Body of pancreas (tissue), 4 donors: ENCODE results near the gene PLEKHB1.

Source experiments
- CTCF ChIP-seq, 7 experiments: fragments of 450-650 bp in 4 of 7; fragments of 200-600 bp in 3 of 7; sonication (generic) in 3 of 7; IDR thresholded peaks; one replicate each; pipeline ENCODE4 v1.5.1; 2016 to 2019; ENCODE audit warnings: antibody characterized with exemption in 7 of 7
- POLR2A ChIP-seq, 3 donors: fragments of 450-650 bp; IDR thresholded peaks; one replicate each; pipeline ENCODE4 v1.6.1; 2016; ENCODE audit warnings: antibody characterized with exemption in 3 of 3, mild to moderate bottlenecking in 2 of 3

DNA sequence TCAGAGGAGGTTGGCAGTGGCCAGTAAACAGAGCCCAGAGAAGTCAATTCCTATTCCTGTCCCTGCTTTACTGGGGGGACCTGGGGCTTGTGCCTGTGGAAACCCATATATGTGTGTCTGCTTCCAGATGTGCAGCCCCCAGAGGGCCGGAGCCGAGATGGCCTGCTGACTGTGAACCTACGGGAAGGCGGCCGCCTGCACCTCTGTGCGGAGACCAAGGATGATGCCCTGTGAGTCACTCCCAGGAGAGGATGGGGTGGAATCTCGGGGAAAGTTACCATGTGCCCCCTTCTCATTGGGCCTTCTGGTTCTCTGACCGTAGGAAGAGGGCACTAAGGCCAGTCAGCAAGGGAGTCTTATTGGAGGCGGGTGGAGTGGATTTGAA lies 5.3 kb downstream of the PLEKHB1 start:
- TF ChIP-seq CTCF (IDR thresholded peaks at IDR 0.05), result no peak
- TF ChIP-seq POLR2A (IDR thresholded peaks at IDR 0.05), result no peak
